Osteoblast (primary cell): Measurements from ENCODE around the gene FHIT. TPM values are rescaled to one million over a fixed set of nuclear protein-coding genes. Genes with fewer than 3 reads are reported as not detected.

Experiments used
- DNase-seq: peaks from one replicate; pipeline ENCODE4 v3.0.0; 2011; ENCODE audit warnings: low spot score, mixed read lengths; ENCODE audit not compliant: insufficient read length; ENCODE audit errors: missing footprints
- H2AFZ ChIP-seq: 2 replicates; pipeline ENCODE4 v1.6.0; 2011; ENCODE audit warnings: mild to moderate bottlenecking, low read length
- H3K27ac ChIP-seq: 2 replicates; pipeline ENCODE4 v1.5.1; 2011; ENCODE audit warnings: mild to moderate bottlenecking, low read depth, low read length, moderate library complexity
- H3K27me3 ChIP-seq: 2 replicates; pipeline ENCODE4 v1.6.0; 2012; ENCODE audit warnings: mild to moderate bottlenecking, control low read depth, inconsistent platforms, low read length, moderate library complexity; ENCODE audit not compliant: insufficient read depth
- H3K36me3 ChIP-seq: 2 replicates; pipeline ENCODE4 v1.5.1; 2011; ENCODE audit warnings: mild to moderate bottlenecking, low read length, control low read depth, moderate library complexity; ENCODE audit not compliant: insufficient read depth
- H3K4me1 ChIP-seq: 2 replicates; pipeline ENCODE4 v1.5.1; 2011; ENCODE audit warnings: mild to moderate bottlenecking, low read length, control low read depth, moderate library complexity; ENCODE audit not compliant: insufficient read depth
- H3K4me2 ChIP-seq: 2 replicates; pipeline ENCODE4 v1.6.0; 2011; ENCODE audit warnings: mild to moderate bottlenecking, low read length; ENCODE audit not compliant: insufficient read depth
- H3K4me3 ChIP-seq: fragments of 200-600 bp; sonication (generic); 3 replicates; pipeline ENCODE4 v1.5.1; 2012; ENCODE audit warnings: mild to moderate bottlenecking, low read length, inconsistent platforms; ENCODE audit not compliant: insufficient read depth
- H3K79me2 ChIP-seq: 2 replicates; pipeline ENCODE4 v1.6.0; 2012; ENCODE audit warnings: mild to moderate bottlenecking, low read length, control low read depth, inconsistent platforms; ENCODE audit not compliant: insufficient read depth
- H3K9me3 ChIP-seq: 2 replicates; pipeline ENCODE4 v1.5.1; 2011; ENCODE audit warnings: low read depth, low read length, control low read depth
- H4K20me1 ChIP-seq: 2 replicates; pipeline ENCODE4 v1.6.0; 2012; ENCODE audit warnings: mild to moderate bottlenecking, low read length, control low read depth; ENCODE audit not compliant: insufficient read depth
- CTCF ChIP-seq: IDR thresholded peaks from 2 replicates; pipeline ENCODE4 v1.5.1; 2011; ENCODE audit warnings: mild to moderate bottlenecking, low read depth, low read length, moderate library complexity; ENCODE audit errors: extremely low read depth
- total RNA-seq: library from RNA; depleted of rRNA; stranded (reverse); fragments of >200 nt; gene quantifications from 2 replicates; pipeline ENCODE4 v1.2.3, GENCODE V29; 2012

The FHIT gene
- total RNA-seq, 1 donor, result 3.3 TPM

- Histone ChIP-seq H3K27me3 (no peaks in the 10 kb centered on the region), H3K27ac (no peak overlapping the region), H3K4me3 (no peak overlapping the region), H3K4me2 (no peak overlapping the region), H4K20me1 (no peaks in the 10 kb centered on the region), H3K79me2 (no peaks in the 10 kb centered on the region), H3K9me3 (no peaks in the 10 kb centered on the region), H2AFZ (no peak overlapping the region), H3K36me3 (no peaks in the 10 kb centered on the region), H3K4me1 (no peaks in the 10 kb centered on the region)
- DNase-seq, result no peak
- TF ChIP-seq CTCF, result no peak
Measured at GRCh38 chr3:59992578-59992977, 1258.7 kb downstream of the FHIT start.

GRCh38 chr3:59990915-59991314 is 1260.3 kb downstream of the FHIT start:
- Histone ChIP-seq H3K4me2 (no peak overlapping the region), H2AFZ (no peak overlapping the region), H3K36me3 (no peaks in the 10 kb centered on the region), H3K27me3 (no peaks in the 10 kb centered on the region), H4K20me1 (no peaks in the 10 kb centered on the region), H3K27ac (no peak overlapping the region), H3K9me3 (no peaks in the 10 kb centered on the region), H3K79me2 (no peaks in the 10 kb centered on the region), H3K4me3 (no peak overlapping the region), H3K4me1 (no peaks in the 10 kb centered on the region)
- no peak for DNase-seq
- no peak for TF ChIP-seq CTCF

GRCh38 chr3:59982510-59982909 is 1268.7 kb downstream of the FHIT start:
- no peak overlapping the region for H3K27ac ChIP-seq
- TF ChIP-seq CTCF, result no peak
- H2AFZ ChIP-seq, result no peak overlapping the region
- no peaks in the 10 kb centered on the region for H3K9me3 ChIP-seq
- H4K20me1 ChIP-seq, result no peaks in the 10 kb centered on the region
- no peaks in the 10 kb centered on the region for H3K36me3 ChIP-seq
- H3K4me2 ChIP-seq, result no peak overlapping the region
- no peak overlapping the region for H3K4me3 ChIP-seq
- H3K4me1 ChIP-seq, result no peaks in the 10 kb centered on the region
- DNase-seq, result no peak
- no peaks in the 10 kb centered on the region for H3K79me2 ChIP-seq
- no peaks in the 10 kb centered on the region for H3K27me3 ChIP-seq

GRCh38 chr3:59981377-59981776 is 1269.9 kb downstream of the FHIT start:
- Histone ChIP-seq H3K9me3 (no peaks in the 10 kb centered on the region), H3K36me3 (no peaks in the 10 kb centered on the region), H3K27me3 (no peaks in the 10 kb centered on the region), H3K4me3 (no peak overlapping the region), H4K20me1 (no peaks in the 10 kb centered on the region), H3K4me1 (no peaks in the 10 kb centered on the region), H3K79me2 (no peaks in the 10 kb centered on the region), H3K4me2 (no peak overlapping the region), H2AFZ (no peak overlapping the region), H3K27ac (no peak overlapping the region)
- no peak for DNase-seq
- TF ChIP-seq CTCF, result no peak
